GM23338 (cell line): ENCODE results near the gene EHBP1L1. TPM values are rescaled to one million over a fixed set of nuclear protein-coding genes. Genes with fewer than 3 reads are reported as not detected.
A peak's percentile ranks its signal among the peaks of the same experiment; 100 is the strongest.

Experiments used
- ATAC-seq: fragments of 200-7000 bp; cut with Tn5 transposase; 3 replicates; pipeline ENCODE4 v1.9.1; 2020
- DNase-seq: peaks from one replicate; pipeline ENCODE4 v3.0.0-alpha.2; 2015; ENCODE audit warnings: low spot score
- H2AFZ ChIP-seq: fragments of 200-600 bp; sonication (generic); 2 replicates; pipeline ENCODE4 v1.8.0; 2016; ENCODE audit warnings: antibody characterized with exemption, mild to moderate bottlenecking, moderate library complexity
- H3F3A ChIP-seq: fragments of 200-600 bp; sonication (generic); replicated peaks from 2 replicates; pipeline ENCODE4 v1.8.0; 2017; ENCODE audit warnings: antibody characterized with exemption, mixed run types, low read depth
- H3K27ac ChIP-seq: fragments of 200-600 bp; sonication (generic); 2 replicates; pipeline ENCODE4 v1.6.1; 2016; ENCODE audit warnings: low read depth
- H3K27me3 ChIP-seq: fragments of 200-600 bp; sonication (generic); 2 replicates; pipeline ENCODE4 v1.8.0; 2016; ENCODE audit warnings: mild to moderate bottlenecking, mixed run types, moderate library complexity; ENCODE audit not compliant: insufficient read depth
- H3K36me3 ChIP-seq: fragments of 200-600 bp; sonication (generic); 2 replicates; pipeline ENCODE4 v1.8.0; 2016; ENCODE audit warnings: mild to moderate bottlenecking; ENCODE audit not compliant: insufficient read depth
- H3K4me1 ChIP-seq: fragments of 200-600 bp; sonication (generic); 2 replicates; pipeline ENCODE4 v1.8.0; 2016; ENCODE audit warnings: mild to moderate bottlenecking, moderate library complexity; ENCODE audit not compliant: insufficient read depth
- H3K4me2 ChIP-seq: fragments of 200-600 bp; sonication (generic); 2 replicates; pipeline ENCODE4 v1.7.1; 2017; ENCODE audit warnings: mixed run types
- H3K4me3 ChIP-seq: fragments of 200-600 bp; sonication (generic); 2 replicates; pipeline ENCODE4 v1.6.1; 2016; ENCODE audit warnings: mixed run types
- H3K79me2 ChIP-seq: fragments of 200-600 bp; sonication (generic); replicated peaks from 2 replicates; pipeline ENCODE4 v1.8.0; 2017; ENCODE audit warnings: mild to moderate bottlenecking; ENCODE audit not compliant: insufficient read depth
- H3K9me2 ChIP-seq: fragments of 200-600 bp; sonication (generic); 2 replicates; pipeline ENCODE4 v1.8.0; 2017; ENCODE audit not compliant: insufficient read depth
- H4K20me1 ChIP-seq: fragments of 200-600 bp; sonication (generic); replicated peaks from 2 replicates; pipeline ENCODE4 v1.8.0; 2017; ENCODE audit warnings: mild to moderate bottlenecking; ENCODE audit not compliant: insufficient read depth
- H3K27ac Mint-ChIP-seq: 2 replicates; pipeline ENCODE4 v1.8.0; 2020; ENCODE audit warnings: inconsistent platforms, mild to moderate bottlenecking, moderate library complexity, mixed read lengths
- H3K27me3 Mint-ChIP-seq: 3 replicates; pipeline ENCODE4 v1.8.0; 2022; ENCODE audit warnings: low read depth, mild to moderate bottlenecking, moderate library complexity, mixed read lengths, inconsistent platforms; ENCODE audit not compliant: insufficient read depth, poor library complexity
- H3K36me3 Mint-ChIP-seq: 3 replicates; pipeline ENCODE4 v1.8.0; 2021; ENCODE audit warnings: low read depth, mild to moderate bottlenecking, inconsistent platforms, moderate library complexity, mixed read lengths
- H3K4me1 Mint-ChIP-seq: 3 replicates; pipeline ENCODE4 v1.8.0; 2020; ENCODE audit warnings: mild to moderate bottlenecking, inconsistent platforms, mixed read lengths
- H3K4me3 Mint-ChIP-seq: 3 replicates; pipeline ENCODE4 v1.8.0; 2021; ENCODE audit warnings: moderate library complexity, mild to moderate bottlenecking, inconsistent platforms, mixed read lengths
- H3K9me3 Mint-ChIP-seq: 3 replicates; pipeline ENCODE4 v1.8.0; 2020; ENCODE audit warnings: moderate library complexity, mild to moderate bottlenecking, inconsistent platforms, mixed read lengths
- CTCF ChIP-seq, 2 experiments: fragments of 200-600 bp in 1 of 2; sonication (generic) in 1 of 2; conservative IDR thresholded peaks; 2 replicates each; pipeline versions ENCODE4 v1.5.1 to v1.6.1; 2016 to 2017; ENCODE audit warnings: antibody characterized with exemption in 2 of 2, low read depth in 2 of 2, mild to moderate bottlenecking in 2 of 2, moderate library complexity in 1 of 2
- EZH2 ChIP-seq: fragments of 200-600 bp; sonication (generic); IDR thresholded peaks from one replicate; pipeline ENCODE4 v1.8.0; 2017; ENCODE audit warnings: antibody characterized with exemption, mild to moderate bottlenecking, low read depth; ENCODE audit not compliant: unreplicated experiment
- EZH2phosphoT487 ChIP-seq: fragments of 200-600 bp; sonication (generic); IDR thresholded peaks from one replicate; pipeline ENCODE4 v1.8.1; 2018; ENCODE audit warnings: antibody characterized with exemption; ENCODE audit not compliant: unreplicated experiment
- JUNB ChIP-seq: IDR thresholded peaks from one replicate; pipeline ENCODE4 v1.6.1; 2016; ENCODE audit warnings: antibody characterized with exemption; ENCODE audit not compliant: unreplicated experiment
- NANOG ChIP-seq: IDR thresholded peaks from 2 replicates; pipeline ENCODE4 v1.6.1; 2016; ENCODE audit warnings: antibody characterized with exemption, borderline replicate concordance
- POLR2AphosphoS5 ChIP-seq: IDR thresholded peaks from 2 replicates; pipeline ENCODE4 v1.6.1; 2016; ENCODE audit warnings: antibody characterized with exemption, low read depth
- REST ChIP-seq: IDR thresholded peaks from one replicate; pipeline ENCODE4 v1.6.1; 2018; ENCODE audit warnings: antibody characterized with exemption; ENCODE audit not compliant: unreplicated experiment
- STAT1 ChIP-seq: IDR thresholded peaks from one replicate; pipeline ENCODE4 v1.6.1; 2016; ENCODE audit warnings: antibody characterized with exemption; ENCODE audit not compliant: unreplicated experiment
- ZNF114 ChIP-seq: fragments of 250-450 bp; sonication (Bioruptor Pico); IDR thresholded peaks from 2 replicates; pipeline ENCODE4 v1.5.0; 2020; ENCODE audit warnings: mild to moderate bottlenecking, moderate library complexity
- polyA plus RNA-seq: library from polyadenylated mRNA; unstranded; fragments of >200 nt; fragmentation: Nextera tagmentation; extraction: Ambion mirVana; gene quantifications from 2 replicates; pipeline ENCODE4 v1.2.1, GENCODE V29; 2016
- total RNA-seq: library from RNA; depleted of rRNA; stranded (reverse); fragments of >200 nt; shearing (Covaris generic); gene quantifications from 2 replicates; pipeline ENCODE4 v1.2.3, GENCODE V29; 2014

Gene EHBP1L1
- total and polyA plus RNA-seq, 2 experiments from 2014 or later = 2.9 to 10.9 TPM

DNA sequence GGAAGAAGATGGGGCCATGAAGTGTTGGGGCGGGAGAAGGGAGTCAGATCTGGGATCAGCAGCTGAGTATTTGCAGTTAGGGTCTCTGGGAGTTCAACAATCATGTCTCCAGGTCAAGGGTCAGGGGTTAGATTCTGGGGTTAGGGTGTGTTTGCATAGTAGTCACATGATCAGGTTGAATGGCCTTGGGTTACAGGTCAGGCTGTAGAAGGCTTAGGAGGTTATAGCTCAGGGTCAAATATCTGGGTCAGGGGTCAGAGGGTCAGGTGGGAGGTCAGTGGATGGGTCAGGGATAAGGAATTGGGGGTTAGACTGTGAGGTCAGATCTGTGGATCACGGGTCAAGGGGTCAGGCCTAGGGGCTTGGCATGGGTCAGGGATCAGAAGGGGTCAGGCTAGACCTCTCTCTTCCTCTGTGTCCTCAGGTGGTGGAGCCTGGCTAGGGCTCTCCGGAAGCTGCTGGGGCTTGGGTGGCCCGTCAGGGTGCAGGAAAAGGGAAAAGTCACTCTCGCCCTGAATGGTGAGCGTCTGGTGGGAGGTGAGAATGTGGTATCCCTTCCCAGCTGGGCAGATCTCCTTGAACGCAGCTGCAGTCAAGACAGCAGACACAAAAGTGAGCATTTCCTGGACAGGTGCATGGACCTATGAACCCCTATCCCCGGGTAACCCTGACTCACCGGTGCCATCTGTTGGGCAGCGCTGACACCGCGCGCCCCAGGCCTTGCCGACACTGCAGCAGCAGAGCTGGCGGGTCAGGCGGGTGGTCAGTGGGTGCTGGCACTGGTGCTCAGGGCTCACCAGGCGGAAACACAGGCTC, 24.1 kb upstream of the EHBP1L1 start:
- H2AFZ ChIP-seq = no peak overlapping the region
- no peaks in the 10 kb centered on the region for H3K36me3 ChIP-seq
- no peaks in the 10 kb centered on the region; the same call in 2 of the 3 replicates for H3K36me3 Mint-ChIP-seq
- H3K9me2 ChIP-seq = no peaks in the 10 kb centered on the region
- H3K27ac Mint-ChIP-seq = no peak overlapping the region
- H3F3A ChIP-seq = peaks cover 27% of the 10 kb centered on the region; the same call in 1 of the 2 replicates
- peak overlapping the region; percentile 72; the same call in 1 of the 2 replicates for H3K4me2 ChIP-seq
- H3K4me1 ChIP-seq = peaks cover 17% of the 10 kb centered on the region; the same call in 1 of the 2 replicates
- H4K20me1 ChIP-seq = peaks cover 2% of the 10 kb centered on the region; the same call in 1 of the 2 replicates
- H3K9me3 Mint-ChIP-seq = no peaks in the 10 kb centered on the region
- H3K27me3 Mint-ChIP-seq = peaks cover 50% of the 10 kb centered on the region
- no peaks in the 10 kb centered on the region for H3K79me2 ChIP-seq
- peaks cover 74% of the 10 kb centered on the region for H3K27me3 ChIP-seq
- no peak overlapping the region for H3K27ac ChIP-seq
- peak overlapping the region; percentile 11; the same call in 1 of the 3 replicates for H3K4me3 Mint-ChIP-seq
- H3K4me3 ChIP-seq = no peak overlapping the region
- ATAC-seq (peak; percentile 61), DNase-seq (peak; percentile 83)
- TF ChIP-seq EZH2phosphoT487 (no peak), REST (no peak), CTCF (conservative IDR thresholded peaks at IDR 0.05; ENCODE audit: low read depth in 2 of 2) (peak; percentile 51 to 84)
- peaks cover 51% of the 10 kb centered on the region for H3K4me1 Mint-ChIP-seq

DNA sequence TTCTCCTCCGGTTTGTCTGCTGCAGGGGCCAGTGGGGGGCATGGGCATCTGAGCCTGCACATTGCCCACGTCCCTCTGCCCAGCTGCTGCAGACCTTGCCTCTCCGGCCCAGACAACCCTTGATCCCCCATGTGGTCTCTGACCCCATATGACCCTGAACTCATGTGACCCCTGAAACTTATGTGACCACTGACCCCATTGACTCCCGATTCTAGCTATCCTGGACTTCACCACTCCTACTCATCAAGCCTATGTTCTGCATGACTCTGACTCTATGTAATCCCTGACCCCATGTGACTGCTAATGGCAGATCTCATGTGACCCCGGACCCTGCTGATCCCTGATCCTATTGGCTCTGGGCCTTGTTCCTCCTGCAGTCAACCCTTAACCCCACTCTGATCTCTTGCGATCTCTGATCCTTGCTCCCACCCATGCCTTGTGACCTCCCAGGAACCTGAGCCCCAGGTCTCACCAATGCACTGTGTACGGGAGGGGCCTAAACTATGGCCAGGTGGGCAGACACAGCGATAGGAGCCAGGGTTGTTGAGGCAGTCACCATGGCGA, 23.4 kb upstream of the EHBP1L1 start:
- H2AFZ ChIP-seq = no peak overlapping the region
- Mint-ChIP-seq H3K9me3 (no peaks in the 10 kb centered on the region), H3K36me3 (no peaks in the 10 kb centered on the region; the same call in 2 of the 3 replicates), H3K4me3 (peak overlapping the region; percentile 11; the same call in 1 of the 3 replicates), H3K4me1 (peaks cover 56% of the 10 kb centered on the region), H3K27me3 (peaks cover 49% of the 10 kb centered on the region), H3K27ac (no peak overlapping the region)
- no peaks in the 10 kb centered on the region; the same call in 1 of the 2 replicates for H4K20me1 ChIP-seq
- H3K4me1 ChIP-seq = peaks cover 24% of the 10 kb centered on the region; the same call in 1 of the 2 replicates
- H3K79me2 ChIP-seq = no peaks in the 10 kb centered on the region
- H3F3A ChIP-seq = peaks cover 27% of the 10 kb centered on the region; the same call in 1 of the 2 replicates
- H3K36me3 ChIP-seq = no peaks in the 10 kb centered on the region
- H3K4me2 ChIP-seq = peak overlapping the region; percentile 66; the same call in 1 of the 2 replicates
- H3K27me3 ChIP-seq = peaks cover 74% of the 10 kb centered on the region
- no peak overlapping the region for H3K4me3 ChIP-seq
- no peak overlapping the region for H3K27ac ChIP-seq
- H3K9me2 ChIP-seq = no peaks in the 10 kb centered on the region
- peak; percentile 52 for DNase-seq
- peak; percentile 1; the same call in 1 of the 3 replicates for ATAC-seq
- TF ChIP-seq ZNF114 (CRISPR knock-in tag) (no peak), JUNB (no peak), EZH2 (no peak), REST (no peak), STAT1 (no peak), EZH2phosphoT487 (no peak), POLR2AphosphoS5 (no peak), NANOG (no peak), CTCF (conservative IDR thresholded peaks at IDR 0.05; ENCODE audit: low read depth in 2 of 2) (no peak)
